ENCODE results near the gene EML4. TPM values are rescaled to one million over a fixed set of nuclear protein-coding genes. Genes with fewer than 3 reads are reported as not detected.

EML4 gene
- total RNA-seq, 1 experiment from 2014 or later = 68.2 TPM

- H3K9me3 Mint-ChIP-seq (ENCODE audit: low read depth, unreplicated experiment) = peaks cover 3% of the 10 kb centered on the region
Observed at GRCh38 chr2:42147641-42148274, 21.4 kb upstream of the EML4 start.

GRCh38 chr2:42150159-42150558, 19.0 kb upstream of the EML4 start:
- no peak for TF ChIP-seq CTCF (IDR thresholded peaks at IDR 0.05; ENCODE audit: unreplicated experiment)
- no peaks in the 10 kb centered on the region for H3K27me3 Mint-ChIP-seq (ENCODE audit: unreplicated experiment)
- DNase-seq = no peak
- no peaks in the 10 kb centered on the region for H3K36me3 Mint-ChIP-seq (ENCODE audit: insufficient read depth, unreplicated experiment)
- H3K4me3 Mint-ChIP-seq (ENCODE audit: low read depth, unreplicated experiment) = no peak overlapping the region
- BruUV-seq (replicated peaks) = no TSS peak
- CTCF ChIA-PET = interaction anchor here (0.6 kb wide), 1 partner anchor 13 kb away, joined by 6 read pairs; no protein-coding TSS in a partner anchor
- H3K9me3 Mint-ChIP-seq (ENCODE audit: low read depth, unreplicated experiment) = peaks cover 3% of the 10 kb centered on the region
- H3K27ac Mint-ChIP-seq (ENCODE audit: unreplicated experiment) = no peak overlapping the region
- H3K4me1 Mint-ChIP-seq (ENCODE audit: low read depth, unreplicated experiment) = no peaks in the 10 kb centered on the region
- intact Hi-C loops (cut with micrococcal nuclease; ENCODE audit: unreplicated experiment) = no loop called here

More at GRCh38 chr2:42147641-42148274, 21.4 kb upstream of the EML4 start:
- BruUV-seq (replicated peaks) = no TSS peak
- no peak for DNase-seq
- no peak for TF ChIP-seq CTCF (IDR thresholded peaks at IDR 0.05; ENCODE audit: unreplicated experiment)
- intact Hi-C loops (cut with micrococcal nuclease; ENCODE audit: unreplicated experiment) = loop anchor here (2.0 kb wide), 1 partner anchor 23 kb away; no protein-coding TSS in a partner anchor
- Mint-ChIP-seq H3K27ac (ENCODE audit: unreplicated experiment) (no peak overlapping the region), H3K4me3 (ENCODE audit: low read depth, unreplicated experiment) (no peak overlapping the region), H3K36me3 (ENCODE audit: insufficient read depth, unreplicated experiment) (no peaks in the 10 kb centered on the region), H3K27me3 (ENCODE audit: unreplicated experiment) (no peaks in the 10 kb centered on the region), H3K4me1 (ENCODE audit: low read depth, unreplicated experiment) (peaks cover 6% of the 10 kb centered on the region)
- CTCF ChIA-PET = no interaction called here

- TF ChIP-seq CTCF (IDR thresholded peaks at IDR 0.05; ENCODE audit: unreplicated experiment) = no peak
- H3K4me3 Mint-ChIP-seq (ENCODE audit: low read depth, unreplicated experiment) = no peak overlapping the region
- no peaks in the 10 kb centered on the region for H3K36me3 Mint-ChIP-seq (ENCODE audit: insufficient read depth, unreplicated experiment)
- no peak overlapping the region for H3K27ac Mint-ChIP-seq (ENCODE audit: unreplicated experiment)
- BruUV-seq (replicated peaks) = no TSS peak
- H3K9me3 Mint-ChIP-seq (ENCODE audit: low read depth, unreplicated experiment) = no peaks in the 10 kb centered on the region
- no peak for DNase-seq
- no peaks in the 10 kb centered on the region for H3K27me3 Mint-ChIP-seq (ENCODE audit: unreplicated experiment)
- CTCF ChIA-PET = interaction anchor here (0.7 kb wide), 1 partner anchor 359 kb away, joined by 3 read pairs; no protein-coding TSS in a partner anchor
- no peaks in the 10 kb centered on the region for H3K4me1 Mint-ChIP-seq (ENCODE audit: low read depth, unreplicated experiment)
- intact Hi-C loops (cut with micrococcal nuclease; ENCODE audit: unreplicated experiment) = no loop called here
Observed at GRCh38 chr2:42153944-42154581, 15.1 kb upstream of the EML4 start.

GRCh38 chr2:42156721-42157120, 12.4 kb upstream of the EML4 start:
- no peak overlapping the region for H3K4me3 Mint-ChIP-seq (ENCODE audit: low read depth, unreplicated experiment)
- H3K27me3 Mint-ChIP-seq (ENCODE audit: unreplicated experiment) = no peaks in the 10 kb centered on the region
- CTCF ChIA-PET = no interaction called here
- intact Hi-C loops (cut with micrococcal nuclease; ENCODE audit: unreplicated experiment) = no loop called here
- no peaks in the 10 kb centered on the region for H3K36me3 Mint-ChIP-seq (ENCODE audit: insufficient read depth, unreplicated experiment)
- no peak for DNase-seq
- TF ChIP-seq CTCF (IDR thresholded peaks at IDR 0.05; ENCODE audit: unreplicated experiment) = no peak
- BruUV-seq (replicated peaks) = no TSS peak
- no peaks in the 10 kb centered on the region for H3K9me3 Mint-ChIP-seq (ENCODE audit: low read depth, unreplicated experiment)
- H3K4me1 Mint-ChIP-seq (ENCODE audit: low read depth, unreplicated experiment) = no peaks in the 10 kb centered on the region
- H3K27ac Mint-ChIP-seq (ENCODE audit: unreplicated experiment) = no peak overlapping the region

Measured in Calu3 (cell line).